ENCODE data around the gene ITGA6. TPM values are rescaled to one million over a fixed set of nuclear protein-coding genes. Genes with fewer than 3 reads are reported as not detected.

Gene ITGA6
- total RNA-seq, 2 donors from 2014 or later, result 90.0 to 210 TPM

- DNase-seq (no peak), ATAC-seq (no peak)
- Histone ChIP-seq H3K27me3 (no peaks in the 10 kb centered on the region), H3K36me3 (replicated peaks in 1 of 2; ENCODE audit: insufficient read depth in 1 of 2, low read depth in 2 of 2) (no peaks in the 10 kb centered on the region), H3K4me3 (no peak overlapping the region), H3K27ac (peak overlapping the region; percentile 40 to 79 (median 56)), H3K4me1 (peaks cover 75% of the 10 kb centered on the region), H3K9me3 (no peaks in the 10 kb centered on the region)
- TF ChIP-seq POLR2A (IDR thresholded peaks at IDR 0.05) (no peak), CTCF (IDR thresholded peaks at IDR 0.05) (no peak)
- WGBS, 2 donors, result 13 to 18% methylated on average over 1 of the region's 1 CpG
- intact Hi-C loops (cut with DNase I), result no loop called here
Observed at GRCh38 chr2:172440795-172441194, 13.4 kb downstream of the ITGA6 start.

DNA sequence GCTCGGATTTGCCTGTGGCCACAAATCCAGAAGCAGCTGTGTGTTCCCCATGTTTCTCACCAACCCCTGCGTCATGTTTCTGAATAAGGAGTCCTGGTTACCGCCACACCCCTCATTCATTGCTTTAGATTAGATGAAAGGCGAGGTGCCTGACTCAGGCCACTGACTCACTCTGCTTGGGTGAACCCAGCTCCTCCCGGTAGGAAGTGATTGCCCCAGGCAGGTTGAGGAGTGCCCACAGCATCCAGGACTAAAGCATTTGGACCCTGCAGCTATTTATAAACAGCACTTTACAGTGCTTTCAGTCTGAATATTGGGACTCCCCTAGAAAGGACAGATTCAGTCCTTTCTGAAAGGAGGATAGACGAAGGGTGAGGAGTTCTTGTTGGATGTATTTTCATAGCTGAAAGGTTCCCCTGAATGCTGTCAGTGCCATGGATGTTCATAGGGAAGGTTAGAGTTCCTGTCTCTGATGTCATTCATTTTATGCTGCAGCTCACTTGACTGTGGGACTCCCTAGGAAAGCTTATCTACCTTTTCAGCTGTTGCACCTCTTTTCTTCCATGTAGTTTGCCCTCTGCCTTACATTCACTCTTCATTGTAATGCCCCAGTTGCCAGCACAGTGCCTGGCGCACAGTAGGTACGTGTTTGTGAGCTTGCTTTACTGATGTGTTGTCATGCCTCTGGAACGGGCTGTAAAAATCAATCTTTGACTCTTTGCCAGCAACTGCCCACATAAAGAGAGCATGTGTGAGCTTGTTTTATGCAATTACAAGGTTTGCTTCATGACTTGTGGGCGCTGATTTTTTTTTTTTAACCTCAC is 14.9 kb downstream of the ITGA6 start:
- H3K36me3 ChIP-seq (replicated peaks in 1 of 2; ENCODE audit: insufficient read depth in 1 of 2, low read depth in 2 of 2), result no peaks in the 10 kb centered on the region
- intact Hi-C loops (cut with DNase I), result no loop called here
- WGBS, 2 donors, result 29 to 30% methylated on average over 10 of the region's 10 CpGs
- H3K4me1 ChIP-seq, result peaks cover 74% of the 10 kb centered on the region
- peak overlapping the region; percentile 56 to 79 (median 72) for H3K27ac ChIP-seq
- ATAC-seq, result peak; percentile 89
- DNase-seq, result peak; percentile 71 to 91 (median 84)
- H3K27me3 ChIP-seq, result no peaks in the 10 kb centered on the region
- no peaks in the 10 kb centered on the region for H3K9me3 ChIP-seq
- H3K4me3 ChIP-seq, result no peak overlapping the region
- TF ChIP-seq POLR2A (IDR thresholded peaks at IDR 0.05), result no peak
- TF ChIP-seq CTCF (IDR thresholded peaks at IDR 0.05), result no peak

DNA sequence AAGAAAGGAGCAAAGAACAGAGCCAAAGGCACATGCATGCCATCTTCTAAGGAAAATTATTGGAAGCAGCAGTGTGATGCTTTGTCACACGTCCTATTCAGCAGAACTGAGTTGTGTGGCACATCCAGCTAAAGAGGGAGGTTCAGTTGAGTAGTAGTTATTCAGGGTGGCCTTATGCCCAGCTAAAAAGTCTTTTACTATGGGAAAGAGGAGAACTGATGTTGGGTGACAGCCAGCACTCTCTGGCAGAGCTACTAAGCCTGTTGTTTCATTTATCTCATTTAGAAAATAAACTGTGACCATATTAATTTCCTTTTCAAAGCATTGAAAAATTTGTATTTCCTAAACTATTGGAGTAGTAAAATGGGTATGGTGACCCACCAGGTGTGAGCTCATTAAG is 18.5 kb downstream of the ITGA6 start:
- Histone ChIP-seq H3K27me3 (no peaks in the 10 kb centered on the region), H3K9me3 (no peaks in the 10 kb centered on the region), H3K4me3 (no peak overlapping the region), H3K4me1 (peaks cover 60% of the 10 kb centered on the region), H3K36me3 (replicated peaks in 1 of 2; ENCODE audit: insufficient read depth in 1 of 2, low read depth in 2 of 2) (no peaks in the 10 kb centered on the region), H3K27ac (peak overlapping the region in 1 of 4 donors; percentile 16)
- TF ChIP-seq POLR2A (IDR thresholded peaks at IDR 0.05) (no peak), CTCF (IDR thresholded peaks at IDR 0.05) (no peak)
- DNase-seq (peak in 1 of 4 donors; percentile 48), ATAC-seq (no peak)
- intact Hi-C loops (cut with DNase I), result no loop called here
- WGBS, 2 donors, result 33 to 53% methylated on average over 1 of the region's 1 CpG

- Histone ChIP-seq H3K36me3 (replicated peaks in 1 of 2; ENCODE audit: insufficient read depth in 1 of 2, low read depth in 2 of 2) (no peaks in the 10 kb centered on the region), H3K4me1 (peaks cover 53% of the 10 kb centered on the region), H3K9me3 (no peaks in the 10 kb centered on the region), H3K4me3 (no peak overlapping the region), H3K27me3 (no peaks in the 10 kb centered on the region), H3K27ac (no peak overlapping the region)
- ATAC-seq, result no peak
- intact Hi-C loops (cut with DNase I), result no loop called here
- WGBS, 2 donors, result 65% methylated on average over 6 of the region's 6 CpGs
- no peak for DNase-seq
- TF ChIP-seq CTCF (IDR thresholded peaks at IDR 0.05), result no peak
- no peak for TF ChIP-seq POLR2A (IDR thresholded peaks at IDR 0.05)
Observed at GRCh38 chr2:172446474-172447063, 19.2 kb downstream of the ITGA6 start.

Measured in body of pancreas (tissue), 4 donors.